ENCODE measurements around the gene ADAM19.
"Not testable (repeated sequence)": the region's sequence is repeated elsewhere in the genome, so short reads cannot be mapped to it uniquely, and the experiment has no call there.

Gene ADAM19

DNA sequence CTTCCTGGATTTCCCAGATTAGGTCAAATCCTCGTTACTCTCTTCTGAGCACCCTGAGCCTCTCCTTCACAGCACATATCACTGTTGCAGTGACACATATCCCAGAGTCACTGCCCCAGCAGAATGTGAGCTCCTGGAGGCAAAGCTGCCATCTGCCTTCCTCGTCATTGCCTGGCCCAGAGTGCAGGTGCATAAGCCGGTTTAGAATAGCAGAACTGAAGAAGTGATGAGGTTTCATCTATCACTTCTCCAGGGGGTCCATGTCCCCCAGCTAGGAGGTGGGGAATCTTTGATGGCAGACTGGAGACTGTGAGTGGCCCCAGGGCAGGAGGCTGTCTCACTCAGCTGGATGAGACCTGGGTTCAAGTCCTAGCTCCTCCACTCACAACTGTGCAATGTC is 89.8 kb downstream of the ADAM19 start:
- no peak for DNase-seq (ENCODE audit: low read depth)
- no peak for TF ChIP-seq MAX (IDR thresholded peaks at IDR 0.05; ENCODE audit: low read depth, low read length)
- TF ChIP-seq MYC (IDR thresholded peaks at IDR 0.05; ENCODE audit: low read depth, low read length): no peak
- TF ChIP-seq, protein P1, sequence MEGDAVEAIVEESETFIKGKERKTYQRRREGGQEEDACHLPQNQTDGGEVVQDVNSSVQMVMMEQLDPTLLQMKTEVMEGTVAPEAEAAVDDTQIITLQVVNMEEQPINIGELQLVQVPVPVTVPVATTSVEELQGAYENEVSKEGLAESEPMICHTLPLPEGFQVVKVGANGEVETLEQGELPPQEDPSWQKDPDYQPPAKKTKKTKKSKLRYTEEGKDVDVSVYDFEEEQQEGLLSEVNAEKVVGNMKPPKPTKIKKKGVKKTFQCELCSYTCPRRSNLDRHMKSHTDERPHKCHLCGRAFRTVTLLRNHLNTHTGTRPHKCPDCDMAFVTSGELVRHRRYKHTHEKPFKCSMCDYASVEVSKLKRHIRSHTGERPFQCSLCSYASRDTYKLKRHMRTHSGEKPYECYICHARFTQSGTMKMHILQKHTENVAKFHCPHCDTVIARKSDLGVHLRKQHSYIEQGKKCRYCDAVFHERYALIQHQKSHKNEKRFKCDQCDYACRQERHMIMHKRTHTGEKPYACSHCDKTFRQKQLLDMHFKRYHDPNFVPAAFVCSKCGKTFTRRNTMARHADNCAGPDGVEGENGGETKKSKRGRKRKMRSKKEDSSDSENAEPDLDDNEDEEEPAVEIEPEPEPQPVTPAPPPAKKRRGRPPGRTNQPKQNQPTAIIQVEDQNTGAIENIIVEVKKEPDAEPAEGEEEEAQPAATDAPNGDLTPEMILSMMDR (IDR thresholded peaks at IDR 0.05; ENCODE audit: low read depth, low read length): no peak
- no peak for TF ChIP-seq POLR2A (IDR thresholded peaks at IDR 0.05; ENCODE audit: extremely low read depth, insufficient read length)

DNA sequence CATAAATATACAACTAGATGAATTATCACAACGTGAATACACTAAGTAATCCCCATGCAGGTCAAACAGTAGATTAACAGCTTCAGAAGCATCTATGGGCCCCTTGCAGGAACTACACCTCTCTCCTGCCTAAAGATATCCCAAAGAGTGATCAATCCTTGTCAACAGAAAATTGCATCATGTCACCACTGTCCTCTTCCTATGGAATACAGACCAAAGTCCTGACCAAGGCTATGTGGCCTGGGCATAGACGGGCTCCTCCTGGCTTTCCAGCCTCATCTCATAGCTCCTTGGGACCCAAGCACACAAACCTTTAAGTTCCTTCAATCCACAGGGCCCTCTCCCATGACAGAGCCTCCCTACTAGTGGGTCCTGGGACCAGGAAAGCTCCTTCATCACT is 90.2 kb downstream of the ADAM19 start:
- no peak for DNase-seq (ENCODE audit: low read depth)
- no peak overlapping the region for H3K4me3 ChIP-seq (ENCODE audit: low read depth, low read length)
- TF ChIP-seq MYC (IDR thresholded peaks at IDR 0.05; ENCODE audit: low read depth, low read length) (no peak), POLR2A (IDR thresholded peaks at IDR 0.05; ENCODE audit: extremely low read depth, insufficient read length) (no peak)
- TF ChIP-seq, protein P1 (IDR thresholded peaks at IDR 0.05; ENCODE audit: low read depth, low read length): no peak

More for the DNA sequence above, 89.8 kb downstream of the ADAM19 start:
- no peak overlapping the region for H3K4me3 ChIP-seq (ENCODE audit: low read depth, low read length)

GRCh38 chr5:157484768-157485167 is 90.8 kb downstream of the ADAM19 start:
- DNase-seq (ENCODE audit: low read depth): peak; percentile 64
- TF ChIP-seq, protein P1 (IDR thresholded peaks at IDR 0.05; ENCODE audit: low read depth, low read length): no peak
- no peak for TF ChIP-seq MYC (IDR thresholded peaks at IDR 0.05; ENCODE audit: low read depth, low read length)
- TF ChIP-seq POLR2A (IDR thresholded peaks at IDR 0.05; ENCODE audit: extremely low read depth, insufficient read length): no peak
- TF ChIP-seq MAX (IDR thresholded peaks at IDR 0.05; ENCODE audit: low read depth, low read length): no peak

DNA sequence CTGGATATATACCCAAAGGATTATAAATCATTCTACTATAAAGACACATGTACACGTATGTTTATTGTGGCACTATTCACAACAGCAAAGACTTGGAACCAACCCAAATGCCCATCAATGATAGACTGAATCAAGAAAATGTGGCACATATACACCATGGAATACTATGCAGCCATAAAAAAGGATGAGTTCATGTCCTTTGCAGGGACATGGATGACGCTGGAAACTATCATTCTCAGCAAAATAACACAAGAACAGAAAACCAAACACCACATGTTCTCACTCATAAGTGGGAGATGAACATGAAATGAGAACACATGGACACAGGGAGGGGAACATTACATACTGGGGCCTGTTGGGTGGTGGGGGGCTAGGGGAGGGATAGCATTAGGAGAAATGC is 92.9 kb downstream of the ADAM19 start:
- not testable (repeated sequence) for DNase-seq (ENCODE audit: low read depth); H3K4me3 ChIP-seq (ENCODE audit: low read depth, low read length)

More at GRCh38 chr5:157484768-157485167, 90.8 kb downstream of the ADAM19 start:
- no peak overlapping the region for H3K4me3 ChIP-seq (ENCODE audit: low read depth, low read length)

DNA sequence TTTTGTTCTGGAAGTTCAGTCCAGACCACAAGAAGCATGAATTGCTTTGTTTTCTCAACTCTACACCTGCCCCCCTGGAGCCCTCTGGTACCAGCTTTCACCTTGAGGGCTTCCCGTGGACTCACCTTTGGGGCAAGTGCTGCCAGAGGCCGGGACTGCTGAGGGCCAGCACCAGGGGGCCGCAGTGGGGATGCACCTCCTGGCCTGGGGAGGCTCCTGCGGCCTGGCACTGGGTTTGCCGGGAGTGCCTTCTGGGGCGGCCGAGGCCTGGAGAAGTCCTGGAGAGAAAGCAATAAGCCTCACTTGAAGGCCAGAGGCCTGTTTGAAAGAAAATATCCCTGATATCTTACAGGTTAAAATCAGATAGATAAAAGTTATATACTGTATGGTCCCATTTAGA is 93.9 kb downstream of the ADAM19 start:
- no peak overlapping the region for H3K4me3 ChIP-seq (ENCODE audit: low read depth, low read length)
- no peak for DNase-seq (ENCODE audit: low read depth)
- no peak for TF ChIP-seq MAX (IDR thresholded peaks at IDR 0.05; ENCODE audit: low read depth, low read length)
- no peak for TF ChIP-seq POLR2A (IDR thresholded peaks at IDR 0.05; ENCODE audit: extremely low read depth, insufficient read length)
- TF ChIP-seq, protein P1 (IDR thresholded peaks at IDR 0.05; ENCODE audit: low read depth, low read length): no peak
- no peak for TF ChIP-seq MYC (IDR thresholded peaks at IDR 0.05; ENCODE audit: low read depth, low read length)

- no peak for TF ChIP-seq POLR2A (IDR thresholded peaks at IDR 0.05; ENCODE audit: extremely low read depth, insufficient read length)
- TF ChIP-seq, protein P1 (IDR thresholded peaks at IDR 0.05; ENCODE audit: low read depth, low read length): no peak
- no peak for TF ChIP-seq MAX (IDR thresholded peaks at IDR 0.05; ENCODE audit: low read depth, low read length)
- no peak for TF ChIP-seq MYC (IDR thresholded peaks at IDR 0.05; ENCODE audit: low read depth, low read length)
Measured at GRCh38 chr5:157481265-157481664, 94.3 kb downstream of the ADAM19 start.

More at GRCh38 chr5:157481265-157481664, 94.3 kb downstream of the ADAM19 start:
- no peak for DNase-seq (ENCODE audit: low read depth)
- H3K4me3 ChIP-seq (ENCODE audit: low read depth, low read length): no peak overlapping the region
